Measurements from ENCODE around the gene PKD2L1. TPM values are rescaled to one million over a fixed set of nuclear protein-coding genes. Genes with fewer than 3 reads are reported as not detected.

The PKD2L1 gene
- total and polyA plus RNA-seq, 10 of the 15 experiments (the other 5 are each of a cell fraction or from before 2014, with no cell fraction given), result 0.05 to 0.17 (median 0.08) TPM; not detected in 6

- TF ChIP-seq MYC (IDR thresholded peaks at IDR 0.05; ENCODE audit: insufficient read depth, insufficient read length, insufficient replicate concordance, low read length, severe bottlenecking) (no peak), MEF2A (IDR thresholded peaks at IDR 0.05; ENCODE audit: insufficient read depth, low read depth, low read length) (no peak), HDAC2 (IDR thresholded peaks at IDR 0.05) (no peak), HCFC1 (IDR thresholded peaks at IDR 0.05; ENCODE audit: low read length) (no peak), MEF2B (IDR thresholded peaks at IDR 0.05; ENCODE audit: partially characterized antibody, poor library complexity, severe bottlenecking) (no peak), POLR2AphosphoS5 (IDR thresholded peaks at IDR 0.05; ENCODE audit: low read length) (no peak), FOS (IDR thresholded peaks at IDR 0.05; ENCODE audit: borderline replicate concordance, extremely low read depth, insufficient read length) (no peak), RELA (IDR thresholded peaks at IDR 0.05; ENCODE audit: borderline replicate concordance, partially characterized antibody) (no peak), PML (IDR thresholded peaks at IDR 0.05; ENCODE audit: low read length) (no peak), NRF1 (conservative IDR thresholded peaks at IDR 0.05; ENCODE audit: low read depth, low read length) (no peak), HDGF (IDR thresholded peaks at IDR 0.05) (no peak), NFYA (IDR thresholded peaks at IDR 0.05; ENCODE audit: borderline replicate concordance, low read depth, low read length) (no peak), EP300 (IDR thresholded peaks at IDR 0.05; ENCODE audit: borderline replicate concordance in 1 of 2, control insufficient read depth in 1 of 2, low read depth in 2 of 2, low read length in 2 of 2) (no peak)
These were observed 3.8 kb upstream of the PKD2L1 start (continued) for GRCh38 chr10:100333661-100334440.
